GM19240 (cell line): ENCODE data around the gene DNMT3A.

Experiments used
- DNase-seq: peaks from one replicate; pipeline ENCODE4 v3.0.0; 2011; ENCODE audit warnings: low spot score; ENCODE audit not compliant: insufficient read length

Gene DNMT3A

GRCh38 chr2:25243995-25244394, 97.7 kb downstream of the DNMT3A start:
- no peak for DNase-seq

GRCh38 chr2:25241452-25241851, 100.3 kb downstream of the DNMT3A start:
- DNase-seq: no peak

- DNase-seq: no peak
Observed at GRCh38 chr2:25240636-25241035, 101.1 kb downstream of the DNMT3A start.

- DNase-seq: no peak
Observed at GRCh38 chr2:25238920-25239319, 102.8 kb downstream of the DNMT3A start.

- DNase-seq: no peak
Observed at GRCh38 chr2:25237764-25238163, 104.0 kb downstream of the DNMT3A start.

- DNase-seq: no peak
Observed at GRCh38 chr2:25236736-25237135, 105.0 kb downstream of the DNMT3A start.

GRCh38 chr2:25234738-25235137, 107.0 kb downstream of the DNMT3A start:
- DNase-seq: no peak

GRCh38 chr2:25233916-25234605, 107.7 kb downstream of the DNMT3A start:
- no peak for DNase-seq

GRCh38 chr2:25232248-25232825, 109.4 kb downstream of the DNMT3A start:
- no peak for DNase-seq

- DNase-seq: no peak
Observed at GRCh38 chr2:25230948-25231311, 110.8 kb downstream of the DNMT3A start.

GRCh38 chr2:25230198-25230947, 111.4 kb downstream of the DNMT3A start:
- DNase-seq: no peak

GRCh38 chr2:25229279-25230197, 112.2 kb downstream of the DNMT3A start:
- DNase-seq: no peak

- no peak for DNase-seq
Observed at GRCh38 chr2:25228848-25229278, 112.9 kb downstream of the DNMT3A start.

- no peak for DNase-seq
Observed at GRCh38 chr2:25227576-25227975, 114.1 kb downstream of the DNMT3A start.

GRCh38 chr2:25226827-25227226, 114.9 kb downstream of the DNMT3A start:
- DNase-seq: no peak

- no peak for DNase-seq
Observed at GRCh38 chr2:25222477-25223121, 119.1 kb downstream of the DNMT3A start.

- DNase-seq: no peak
Observed at GRCh38 chr2:25221579-25221978, 120.1 kb downstream of the DNMT3A start.

GRCh38 chr2:25220313-25220712, 121.4 kb downstream of the DNMT3A start:
- DNase-seq: no peak

- no peak for DNase-seq
Observed at GRCh38 chr2:25219621-25220020, 122.1 kb downstream of the DNMT3A start.

- no peak for DNase-seq
Observed at GRCh38 chr2:25218100-25218499, 123.6 kb downstream of the DNMT3A start.
